Mucosa of descending colon (tissue), 3 donors: ENCODE measurements around the gene BCL11A. TPM values are rescaled to one million over a fixed set of nuclear protein-coding genes. Genes with fewer than 3 reads are reported as not detected.

Source experiments
- ATAC-seq: fragments of 200-7000 bp; cut with Tn5 transposase; one replicate; pipeline ENCODE4 v1.9.1; 2020; ENCODE audit warnings: mild to moderate bottlenecking, moderate library complexity
- DNase-seq, 3 donors: peaks; one replicate each; pipeline ENCODE4 v3.0.0-alpha.2; 2020
- H3K36me3 ChIP-seq: fragments of 200-600 bp; one replicate; pipeline ENCODE4 v1.8.0; 2021; ENCODE audit warnings: low read depth, mild to moderate bottlenecking
- H3K4me1 ChIP-seq: fragments of 200-600 bp; one replicate; pipeline ENCODE4 v1.8.0; 2021; ENCODE audit warnings: low read depth, mild to moderate bottlenecking
- H3K4me3 ChIP-seq: fragments of 200-600 bp; one replicate; pipeline ENCODE4 v1.8.0; 2021; ENCODE audit warnings: mild to moderate bottlenecking
- H3K9me3 ChIP-seq: fragments of 200-600 bp; one replicate; pipeline ENCODE4 v1.8.0; 2021; ENCODE audit warnings: mild to moderate bottlenecking
- intact Hi-C, 2 donors: fragments of 100-400 bp; cut with DNase I in 1 of 2; cut with micrococcal nuclease in 1 of 2; formaldehyde crosslinking; loops; one replicate each; pipeline versions ENCODE4 v1.11.0 to v1.11.1; 2022; cut with DNase I, micrococcal nuclease
- total RNA-seq, 3 donors: library from RNA; stranded (reverse); fragmentation: NEBNext Ultra II Directional in 2 of 3; extraction: Animal tissue kit (Norgen Biotek cat#: 25700) in 2 of 3; gene quantifications; one replicate each; pipeline versions ENCODE4 v1.2.1 to v1.2.4, GENCODE V29; 2021 to 2023
- TF ChIP-seq, protein P1 (sequence below): fragments of 200-600 bp; IDR thresholded peaks from one replicate; pipeline ENCODE4 v1.8.0; 2022; ENCODE audit warnings: antibody characterized with exemption, mild to moderate bottlenecking
- donor health status: DM: no; HTN: no; CAD: no; lungs with moderate emphysema.
- donor health status: DM: no; HTN: no; CAD: no.
- donor health status: DM: no; HTN: yes; CAD: no.

BCL11A gene
- total RNA-seq, 3 donors from 2014 or later = 22.8 to 59.6 (median 40.7) TPM

DNA sequence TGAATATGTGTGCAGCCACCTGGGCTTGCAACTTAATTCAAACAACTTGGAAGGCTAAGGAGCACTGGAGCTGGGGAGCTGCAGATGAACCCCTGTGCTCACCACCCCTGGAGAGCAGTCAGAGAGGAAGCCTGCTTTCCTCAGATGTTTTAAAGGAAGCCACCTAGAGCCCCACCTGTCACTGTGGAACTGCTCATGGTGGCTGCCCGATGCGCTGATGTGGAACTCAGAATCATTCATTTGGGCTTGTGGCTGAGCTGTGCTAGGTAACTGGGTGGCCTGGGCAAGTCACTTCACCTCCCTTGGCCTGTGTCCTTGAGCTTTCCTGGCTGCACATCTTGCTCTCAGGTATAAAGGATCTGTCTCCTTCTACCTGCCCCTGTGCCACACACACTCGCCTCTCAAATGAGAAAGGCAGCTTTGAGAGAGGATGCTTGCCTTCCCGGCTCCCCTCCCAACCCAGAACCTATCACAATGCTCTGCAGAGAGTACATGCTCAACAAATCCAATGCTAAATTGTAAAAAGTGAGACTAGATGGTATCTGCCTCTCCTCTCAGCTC lies 41.3 kb downstream of the BCL11A start:
- ATAC-seq (peak; percentile 1), DNase-seq (no peak)
- intact Hi-C loops = no loop called here
- TF ChIP-seq, protein P1, sequence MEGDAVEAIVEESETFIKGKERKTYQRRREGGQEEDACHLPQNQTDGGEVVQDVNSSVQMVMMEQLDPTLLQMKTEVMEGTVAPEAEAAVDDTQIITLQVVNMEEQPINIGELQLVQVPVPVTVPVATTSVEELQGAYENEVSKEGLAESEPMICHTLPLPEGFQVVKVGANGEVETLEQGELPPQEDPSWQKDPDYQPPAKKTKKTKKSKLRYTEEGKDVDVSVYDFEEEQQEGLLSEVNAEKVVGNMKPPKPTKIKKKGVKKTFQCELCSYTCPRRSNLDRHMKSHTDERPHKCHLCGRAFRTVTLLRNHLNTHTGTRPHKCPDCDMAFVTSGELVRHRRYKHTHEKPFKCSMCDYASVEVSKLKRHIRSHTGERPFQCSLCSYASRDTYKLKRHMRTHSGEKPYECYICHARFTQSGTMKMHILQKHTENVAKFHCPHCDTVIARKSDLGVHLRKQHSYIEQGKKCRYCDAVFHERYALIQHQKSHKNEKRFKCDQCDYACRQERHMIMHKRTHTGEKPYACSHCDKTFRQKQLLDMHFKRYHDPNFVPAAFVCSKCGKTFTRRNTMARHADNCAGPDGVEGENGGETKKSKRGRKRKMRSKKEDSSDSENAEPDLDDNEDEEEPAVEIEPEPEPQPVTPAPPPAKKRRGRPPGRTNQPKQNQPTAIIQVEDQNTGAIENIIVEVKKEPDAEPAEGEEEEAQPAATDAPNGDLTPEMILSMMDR = no peak
- H3K9me3 ChIP-seq = no peaks in the 10 kb centered on the region
- H3K4me1 ChIP-seq = peaks cover 22% of the 10 kb centered on the region
- H3K4me3 ChIP-seq = no peak overlapping the region
- H3K36me3 ChIP-seq = no peaks in the 10 kb centered on the region

DNA sequence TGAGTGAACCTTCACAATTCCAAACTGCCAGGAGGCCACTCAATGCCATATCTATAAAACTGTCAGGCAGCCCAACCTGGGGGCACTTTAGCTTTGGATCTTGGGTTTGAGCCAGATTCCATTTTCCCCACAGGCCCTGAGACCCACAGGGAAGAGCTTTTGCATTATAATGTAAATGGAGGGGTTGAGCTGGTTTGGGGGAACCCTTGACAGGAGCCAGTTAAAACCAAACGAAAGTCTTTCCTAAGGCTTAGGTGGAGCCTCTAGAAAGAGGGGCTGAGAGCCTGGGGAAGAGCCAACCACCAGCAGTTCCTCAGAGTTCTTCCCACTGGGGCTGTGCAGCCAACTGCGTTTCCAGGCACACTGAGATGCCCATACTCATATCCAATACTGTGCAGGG lies 42.7 kb downstream of the BCL11A start:
- Histone ChIP-seq H3K9me3 (no peaks in the 10 kb centered on the region), H3K36me3 (no peaks in the 10 kb centered on the region), H3K4me3 (no peak overlapping the region), H3K4me1 (peaks cover 22% of the 10 kb centered on the region)
- ATAC-seq = no peak
- no peak for DNase-seq
- intact Hi-C loops = no loop called here
- TF ChIP-seq, protein P1 = no peak

DNA sequence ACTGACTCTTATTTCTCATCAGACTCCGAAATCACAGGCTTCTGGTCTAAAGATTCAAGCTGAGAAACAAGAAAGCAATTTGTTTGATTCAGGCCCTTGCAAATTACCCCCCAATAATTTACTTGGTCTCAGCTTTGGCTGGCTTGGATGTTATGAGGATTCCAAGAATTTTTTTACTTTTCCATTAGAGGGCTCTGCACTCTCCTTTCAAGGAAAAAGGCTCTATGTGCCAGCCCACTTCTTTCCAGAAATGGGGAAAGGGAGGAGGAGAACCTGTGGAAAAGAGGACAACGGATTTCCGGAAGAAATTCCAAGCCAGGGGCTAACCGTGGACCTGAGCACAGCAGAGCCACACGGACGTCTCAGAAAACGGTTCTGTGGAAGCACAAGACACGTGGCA lies 44.4 kb downstream of the BCL11A start:
- DNase-seq = no peak
- TF ChIP-seq, protein P1 = no peak
- H3K9me3 ChIP-seq = no peaks in the 10 kb centered on the region
- H3K36me3 ChIP-seq = no peaks in the 10 kb centered on the region
- no peak for ATAC-seq
- intact Hi-C loops = no loop called here
- H3K4me1 ChIP-seq = peaks cover 22% of the 10 kb centered on the region
- H3K4me3 ChIP-seq = no peak overlapping the region

DNA sequence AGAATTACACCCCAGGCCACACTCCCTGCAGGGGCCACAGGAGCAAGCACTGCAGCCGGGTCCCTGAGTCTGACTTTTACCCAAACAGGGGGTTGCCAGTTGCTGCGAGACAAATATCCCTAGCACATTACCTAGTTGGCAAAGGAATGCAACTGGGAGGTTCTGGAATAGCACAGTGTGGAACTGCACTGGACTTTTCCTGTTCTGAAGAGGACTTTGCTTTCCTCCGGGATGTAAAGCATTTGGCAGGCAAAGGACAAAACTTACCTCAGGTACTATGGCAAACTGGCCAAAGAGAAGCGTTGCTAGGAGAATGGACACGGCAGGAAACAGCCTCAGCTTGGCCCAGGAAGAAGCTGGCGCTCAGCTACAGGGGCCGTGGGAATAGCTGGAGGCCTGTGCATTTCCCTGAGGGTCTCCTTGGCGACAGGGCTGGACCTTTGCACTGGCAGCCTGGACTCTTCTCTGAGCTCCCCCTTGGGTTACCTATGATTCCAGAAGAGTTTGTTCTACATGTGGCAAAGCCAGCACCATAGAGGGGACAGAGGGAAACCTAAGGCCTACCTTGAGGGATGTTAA lies 45.0 kb downstream of the BCL11A start:
- Histone ChIP-seq H3K4me3 (no peak overlapping the region), H3K9me3 (no peaks in the 10 kb centered on the region), H3K4me1 (peaks cover 22% of the 10 kb centered on the region), H3K36me3 (no peaks in the 10 kb centered on the region)
- TF ChIP-seq, protein P1 = no peak
- ATAC-seq (peak; percentile 73), DNase-seq (peak in 2 of 3 donors; percentile 40 to 51)
- intact Hi-C loops = no loop called here

DNA sequence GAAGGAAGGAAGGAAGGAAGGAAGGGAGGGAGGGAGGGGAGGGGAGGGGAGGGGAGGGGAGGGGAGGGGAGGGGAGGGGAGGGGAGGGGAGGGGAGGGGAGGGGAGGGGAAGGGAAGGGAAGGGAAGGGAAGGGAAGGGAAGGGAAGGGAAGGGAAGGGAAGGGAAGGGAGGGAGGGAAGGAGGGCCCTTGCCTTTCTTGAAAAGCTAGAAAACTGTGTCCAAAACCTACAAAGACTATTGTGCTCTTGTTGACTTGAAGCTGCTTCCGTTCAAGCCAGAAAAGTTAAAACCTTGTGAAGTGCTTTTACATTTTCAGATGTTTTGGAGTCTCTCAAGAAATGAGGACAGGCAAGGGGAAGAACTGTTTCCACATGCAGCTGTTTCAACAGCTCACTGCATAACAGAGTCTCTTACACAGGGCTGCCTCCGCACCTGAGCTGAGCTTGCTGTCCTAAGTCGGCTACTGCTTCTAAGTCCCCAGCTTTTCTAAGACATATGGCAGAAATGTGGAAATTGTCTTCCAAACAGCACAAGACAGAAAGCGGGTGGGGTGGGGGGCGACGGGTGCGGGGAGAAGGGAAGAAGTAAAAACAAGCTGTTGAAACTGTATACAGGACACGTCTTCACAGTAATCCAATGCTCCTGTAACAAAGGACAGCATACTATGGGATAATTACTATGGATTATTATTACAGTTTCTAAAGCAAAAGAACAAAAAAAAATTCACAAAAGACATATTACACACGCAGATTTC lies 46.1 kb downstream of the BCL11A start:
- no peak for DNase-seq
- ATAC-seq = no peak
- H3K9me3 ChIP-seq = no peaks in the 10 kb centered on the region
- no peak overlapping the region for H3K4me3 ChIP-seq
- TF ChIP-seq, protein P1 = no peak
- H3K4me1 ChIP-seq = peaks cover 16% of the 10 kb centered on the region
- H3K36me3 ChIP-seq = no peaks in the 10 kb centered on the region
- intact Hi-C loops = no loop called here
